ENCODE data around the gene TPM3. TPM values are rescaled to one million over a fixed set of nuclear protein-coding genes. Genes with fewer than 3 reads are reported as not detected.

TPM3 gene
- total RNA-seq, 1 donor from 2014 or later: 978 TPM

MicroRNAs within 50 kb of the gene (microRNA counts, 767-probe panel; counts per million panel counts)
- microRNA hsa-miR-190b: not detected

Small RNAs within 50 kb of the gene (microRNA-seq; reads per million reads assigned to microRNA genes)
- gene MIR190B: 14.2 reads per million, percentile 35 among the genes with 10 or more reads in this experiment

Other genes with a start within 250 kb of the TPM3 start
- 13.2 and 19.9 TPM in 2 replicates for gene DENND4B, start 245.4 kb downstream of the TPM3 start, total RNA-seq
- 8.5 and 12.3 TPM in 2 replicates for gene CRTC2, start 233.5 kb downstream of the TPM3 start, total RNA-seq
- 64.4 and 69.9 TPM in 2 replicates for gene SLC39A1, start 228.6 kb downstream of the TPM3 start, total RNA-seq
- gene CREB3L4, start 224.2 kb downstream of the TPM3 start, total RNA-seq: 6.9 and 9.4 TPM in 2 replicates
- gene JTB, start 214.4 kb downstream of the TPM3 start, total RNA-seq: 162 and 217 TPM in 2 replicates
- 15.5 and 22.0 TPM in 2 replicates for gene RAB13, start 205.8 kb downstream of the TPM3 start, total RNA-seq
- 935 and 1,278 TPM in 2 replicates for gene RPS27, start 201.3 kb downstream of the TPM3 start, total RNA-seq
- gene NUP210L, start 37.0 kb downstream of the TPM3 start, total RNA-seq: 0.13 TPM in 1 of 2 replicates, not detected in the other
- not detected in 2 replicates for gene CFAP141, start 14.2 kb upstream of the TPM3 start, total RNA-seq
- gene UBAP2L, start 28.9 kb upstream of the TPM3 start, total RNA-seq: 96.7 and 97.1 TPM in 2 replicates
- gene HAX1, start 80.5 kb upstream of the TPM3 start, total RNA-seq: 91.7 and 115 TPM in 2 replicates
- gene AQP10, start 129.0 kb upstream of the TPM3 start, total RNA-seq: not detected in 2 replicates
- 44.0 and 46.9 TPM in 2 replicates for gene ATP8B2, start 133.4 kb upstream of the TPM3 start, total RNA-seq
- 1.6 and 5.4 TPM in 2 replicates for gene IL6R, start 213.2 kb upstream of the TPM3 start, total RNA-seq